Activated CD4-positive, alpha-beta T cell treated with anti-CD3 and anti-CD28 coated beads, Interleukin-2, amount 50 U/mL, for 48 hours (primary cell): ENCODE data around the gene PSTPIP2.
A peak's percentile ranks its signal among the peaks of the same experiment; 100 is the strongest.
"Not testable (repeated sequence)": the region's sequence is repeated elsewhere in the genome, so short reads cannot be mapped to it uniquely, and the experiment has no call there.

Experiments used
- DNase-seq, 2 experiments: peaks; one replicate each; pipeline ENCODE4 v3.0.0-alpha.2; 2020

The PSTPIP2 gene

GRCh38 chr18:45980229-45980628 is 91.8 kb downstream of the PSTPIP2 start:
- DNase-seq, result no peak

GRCh38 chr18:45978084-45978483 is 94.0 kb downstream of the PSTPIP2 start:
- DNase-seq, result no peak

GRCh38 chr18:45976974-45977373 is 95.1 kb downstream of the PSTPIP2 start:
- DNase-seq, result no peak

DNA sequence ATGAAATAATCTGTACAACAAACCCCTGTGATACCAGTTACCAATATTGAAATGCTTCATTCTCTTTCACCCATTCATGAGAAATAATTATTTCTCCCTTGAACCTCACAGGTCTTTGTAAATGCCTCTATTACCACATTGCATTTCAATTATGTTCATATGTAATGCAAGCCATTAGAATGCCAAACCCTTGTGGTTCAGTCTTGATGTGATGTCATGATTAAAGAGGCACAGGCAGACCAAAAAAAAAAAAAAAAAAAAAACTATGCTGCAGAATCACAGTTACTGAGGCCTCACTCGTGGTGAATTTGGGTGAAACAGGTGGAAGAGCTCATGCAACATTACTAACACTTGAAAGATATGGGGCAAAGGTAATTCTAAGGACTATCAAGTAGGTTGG is 95.5 kb downstream of the PSTPIP2 start:
- no peak for DNase-seq

GRCh38 chr18:45974088-45974536 is 97.9 kb downstream of the PSTPIP2 start:
- DNase-seq, result peak; percentile 55 to 73

GRCh38 chr18:45967007-45967706 is 104.9 kb downstream of the PSTPIP2 start, which contains the start of gene EPG5:
EPG5 (minus strand) TSS chr18:45967329; CDS start chr18:45967239, 90 bp downstream.
- DNase-seq, result peak; percentile 95 to 96

GRCh38 chr18:45964913-45965312 is 107.1 kb downstream of the PSTPIP2 start:
- DNase-seq, result not testable (repeated sequence)

GRCh38 chr18:45962866-45963265 is 109.2 kb downstream of the PSTPIP2 start:
- DNase-seq, result no peak

GRCh38 chr18:45962461-45962860 is 109.6 kb downstream of the PSTPIP2 start:
- DNase-seq, result peak in 1 of 2 experiments; percentile 25

GRCh38 chr18:45959484-45959883 is 112.6 kb downstream of the PSTPIP2 start:
- not testable (repeated sequence) for DNase-seq

DNA sequence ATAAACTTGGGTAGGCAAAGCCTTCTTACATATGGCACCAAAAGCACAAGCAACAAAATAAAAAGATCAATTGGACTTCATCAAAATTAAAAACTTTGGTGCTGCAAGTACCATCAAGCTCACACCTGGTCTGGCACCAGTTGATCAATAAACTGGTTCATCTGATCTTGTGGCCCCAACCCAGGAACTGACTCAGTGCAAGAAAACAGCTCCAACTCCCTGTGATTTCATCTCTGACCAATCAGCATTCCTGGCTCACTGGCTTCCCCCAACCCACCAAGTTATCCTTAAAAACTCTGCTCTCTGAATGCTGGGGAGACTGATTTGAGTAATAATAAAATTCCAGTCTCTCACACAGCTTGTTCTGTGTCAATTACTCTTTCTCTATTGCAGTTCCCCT is 113.3 kb downstream of the PSTPIP2 start:
- no peak for DNase-seq

- DNase-seq, result no peak
Measured at GRCh38 chr18:45958027-45958426, 114.0 kb downstream of the PSTPIP2 start.

GRCh38 chr18:45957100-45957499 is 115.0 kb downstream of the PSTPIP2 start:
- DNase-seq, result no peak

GRCh38 chr18:45954070-45954934 is 117.8 kb downstream of the PSTPIP2 start:
- no peak for DNase-seq

DNA sequence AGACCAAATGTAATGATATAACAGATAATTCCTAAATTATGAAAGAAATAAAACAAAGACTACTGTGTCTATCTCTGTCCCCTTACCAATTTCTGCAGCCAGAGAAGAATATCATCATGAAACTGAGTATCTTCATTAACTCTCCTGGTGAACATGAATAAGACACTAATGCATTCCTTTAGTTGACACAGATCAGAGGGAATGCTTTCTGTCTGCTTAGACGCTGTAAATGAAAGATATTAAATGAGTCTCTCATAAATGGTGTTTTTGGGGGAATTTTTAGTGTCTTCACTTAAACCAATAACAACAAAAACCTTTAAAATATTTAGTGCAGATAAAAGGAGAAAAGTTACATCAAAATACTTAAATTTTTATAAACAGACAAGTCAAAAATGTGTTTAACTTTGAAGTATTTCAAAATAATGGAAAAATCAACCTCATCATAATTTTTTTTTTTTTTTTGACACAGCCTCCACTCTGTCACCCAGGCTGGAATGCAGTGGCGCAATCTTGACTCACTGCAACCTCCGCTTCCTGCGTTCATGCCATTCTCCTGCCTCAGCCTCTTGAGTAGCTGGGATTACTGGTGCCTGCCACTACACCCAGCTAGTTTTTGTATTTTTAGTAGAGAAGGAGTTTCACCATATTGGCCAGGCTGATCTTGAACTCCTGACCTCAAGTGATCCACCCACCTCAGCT is 120.9 kb downstream of the PSTPIP2 start:
- no peak for DNase-seq

GRCh38 chr18:45945669-45946068 is 126.4 kb downstream of the PSTPIP2 start:
- no peak for DNase-seq

DNA sequence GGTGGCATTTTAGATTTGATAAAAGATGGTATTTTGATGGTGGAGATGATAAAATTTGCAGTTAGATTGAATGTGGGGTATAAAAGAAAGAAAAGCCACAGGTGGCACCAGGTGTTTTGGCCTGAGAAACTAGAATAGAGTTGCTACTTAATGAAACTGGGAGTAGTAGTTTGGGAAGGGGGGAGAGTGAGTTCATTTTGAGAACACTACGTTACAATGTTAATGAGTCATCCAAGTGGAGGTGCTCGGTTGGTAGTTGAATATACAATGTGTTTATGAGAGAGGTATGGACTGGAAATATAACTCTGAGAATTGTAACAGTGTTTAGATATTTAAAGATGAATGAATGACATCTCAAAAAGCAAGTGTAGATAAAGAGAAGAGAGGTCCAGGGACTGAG is 131.3 kb downstream of the PSTPIP2 start:
- DNase-seq, result no peak

GRCh38 chr18:45939236-45939635 is 132.8 kb downstream of the PSTPIP2 start:
- no peak for DNase-seq

DNA sequence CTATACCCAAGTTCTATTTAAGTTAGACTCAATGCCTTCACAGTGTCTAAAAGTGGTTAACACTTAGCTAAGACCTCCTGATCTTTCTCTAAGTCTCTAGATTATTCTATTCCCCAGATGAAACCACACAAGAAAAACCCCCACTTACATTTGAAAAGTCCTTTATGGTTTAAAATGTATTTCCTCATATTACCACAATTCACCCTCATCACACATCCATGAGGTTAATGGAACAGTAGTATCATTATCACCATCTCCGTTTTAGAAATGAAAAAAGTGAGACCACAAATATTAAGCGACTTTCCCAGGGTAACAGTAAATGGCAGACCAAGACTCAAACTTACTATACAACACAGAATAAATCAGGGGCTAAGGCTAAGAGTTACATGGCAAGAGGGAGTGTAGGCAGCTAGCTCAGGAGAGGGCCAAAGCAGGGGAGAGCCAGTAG is 133.5 kb downstream of the PSTPIP2 start:
- no peak for DNase-seq

GRCh38 chr18:45935591-45936335 is 136.3 kb downstream of the PSTPIP2 start:
- DNase-seq, result no peak
